ENCODE results near the gene ZNF524. TPM values are rescaled to one million over a fixed set of nuclear protein-coding genes. Genes with fewer than 3 reads are reported as not detected.

Gene ZNF524
- total and polyA plus RNA-seq, 2 experiments from 2014 or later = 8.4 to 18.5 TPM

DNA sequence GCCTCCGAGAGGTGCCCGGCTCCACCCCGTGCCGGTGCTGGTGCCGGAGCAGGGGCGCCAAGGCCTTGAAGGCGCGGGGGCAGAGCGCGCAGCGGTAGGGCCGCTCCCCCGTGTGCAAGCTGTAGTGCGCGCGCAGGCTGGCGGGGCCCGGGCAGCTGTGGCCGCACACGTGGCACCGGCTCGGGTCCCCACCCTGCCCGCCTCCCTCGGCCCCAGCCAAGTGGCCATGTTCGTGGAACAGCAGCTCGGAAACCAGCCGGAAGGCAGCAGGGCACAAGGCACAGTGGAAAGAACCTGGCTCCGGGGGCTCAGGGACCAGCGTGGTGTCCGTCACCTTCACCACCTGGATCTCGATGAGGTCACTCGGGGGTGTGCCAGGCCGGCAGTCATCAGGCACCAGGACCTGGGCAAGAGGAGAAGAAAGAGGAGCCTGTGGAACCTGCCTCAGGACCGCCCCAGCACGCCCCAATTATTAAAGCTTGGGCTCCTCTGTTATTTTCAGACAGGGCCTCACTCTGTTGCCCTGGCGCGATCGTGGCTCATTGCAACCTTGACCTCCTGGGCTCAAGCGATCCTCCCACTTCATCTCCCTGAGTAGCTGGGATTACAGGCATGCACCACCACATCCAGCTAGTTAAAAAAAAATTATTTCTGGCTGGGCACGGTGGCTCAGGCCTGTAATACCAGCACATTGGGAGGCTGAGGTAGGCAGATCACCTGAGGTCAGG, 22.3 kb downstream of the ZNF524 start:
- Histone ChIP-seq H3K4me3 (no peak overlapping the region), H2AFZ (no peak overlapping the region), H3K9me2 (replicated peaks; ENCODE audit: insufficient read depth) (no peaks in the 10 kb centered on the region), H3K4me2 (no peak overlapping the region), H3K36me3 (replicated peaks; ENCODE audit: insufficient read depth, low read depth) (no peaks in the 10 kb centered on the region), H3K9me3 (ENCODE audit: low read depth) (no peaks in the 10 kb centered on the region), H3K4me1 (ENCODE audit: insufficient read depth) (peaks cover 4% of the 10 kb centered on the region), H3K79me2 (peaks cover 14% of the 10 kb centered on the region), H3K27ac (no peak overlapping the region), H3K27me3 (no peaks in the 10 kb centered on the region), H4K20me1 (ENCODE audit: insufficient read depth, poor library complexity, severe bottlenecking) (peaks cover 5% of the 10 kb centered on the region)
- TF ChIP-seq EZH2phosphoT487 (IDR thresholded peaks at IDR 0.05; ENCODE audit: low read depth, severe bottlenecking, unreplicated experiment) (no peak), EZH2 (IDR thresholded peaks at IDR 0.05; ENCODE audit: borderline replicate concordance) (no peak), CTCF (IDR thresholded peaks at IDR 0.05; ENCODE audit: poor library complexity) (no peak)
- DNase-seq (ENCODE audit: low spot score) = no peak
- 96% methylated on average over 37 of the region's 40 CpGs for WGBS (ENCODE audit: low lambda C conversion rate, missing lambda C conversion rate)

DNA sequence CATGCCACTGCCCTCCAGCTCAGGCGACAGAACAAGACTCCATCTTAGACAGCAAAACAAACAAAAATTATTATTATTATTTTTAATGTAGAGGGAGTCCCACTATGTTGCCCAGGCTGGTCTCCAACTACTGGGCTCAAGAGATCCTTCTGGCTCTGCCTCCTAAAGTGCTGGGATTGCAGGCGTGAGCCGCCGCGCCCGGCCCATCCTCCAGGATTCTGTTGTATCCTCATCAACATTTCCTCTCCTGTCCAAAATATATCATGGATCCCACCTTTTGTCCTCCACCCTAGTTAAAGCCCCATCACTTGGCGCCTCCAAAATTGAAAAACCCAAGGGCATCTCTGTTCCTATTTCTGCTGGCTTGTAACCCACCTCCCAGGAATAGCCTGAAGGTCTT, 23.0 kb downstream of the ZNF524 start:
- Histone ChIP-seq H3K9me2 (replicated peaks; ENCODE audit: insufficient read depth) (no peaks in the 10 kb centered on the region), H3K4me1 (ENCODE audit: insufficient read depth) (peaks cover 4% of the 10 kb centered on the region), H3K4me3 (no peak overlapping the region), H3K27ac (peak overlapping the region; percentile 33), H3K27me3 (no peaks in the 10 kb centered on the region), H3K36me3 (replicated peaks; ENCODE audit: insufficient read depth, low read depth) (no peaks in the 10 kb centered on the region), H2AFZ (no peak overlapping the region), H4K20me1 (ENCODE audit: insufficient read depth, poor library complexity, severe bottlenecking) (peaks cover 5% of the 10 kb centered on the region), H3K9me3 (ENCODE audit: low read depth) (no peaks in the 10 kb centered on the region), H3K79me2 (peaks cover 14% of the 10 kb centered on the region), H3K4me2 (peak overlapping the region; percentile 62)
- no peak for DNase-seq (ENCODE audit: low spot score)
- TF ChIP-seq EZH2phosphoT487 (IDR thresholded peaks at IDR 0.05; ENCODE audit: low read depth, severe bottlenecking, unreplicated experiment) = no peak
- WGBS (ENCODE audit: low lambda C conversion rate, missing lambda C conversion rate) = 97% methylated on average over 7 of the region's 7 CpGs

GRCh38 chr19:55623561-55623960, 23.5 kb downstream of the ZNF524 start:
- Histone ChIP-seq H2AFZ (no peak overlapping the region), H3K36me3 (replicated peaks; ENCODE audit: insufficient read depth, low read depth) (no peaks in the 10 kb centered on the region), H3K27me3 (no peaks in the 10 kb centered on the region), H3K4me2 (peak overlapping the region; percentile 62), H3K4me3 (peak overlapping the region; percentile 5), H3K9me2 (replicated peaks; ENCODE audit: insufficient read depth) (no peaks in the 10 kb centered on the region), H3K27ac (peak overlapping the region; percentile 33), H3K4me1 (ENCODE audit: insufficient read depth) (peaks cover 4% of the 10 kb centered on the region), H3K9me3 (ENCODE audit: low read depth) (no peaks in the 10 kb centered on the region), H3K79me2 (peaks cover 14% of the 10 kb centered on the region), H4K20me1 (ENCODE audit: insufficient read depth, poor library complexity, severe bottlenecking) (peaks cover 5% of the 10 kb centered on the region)
- WGBS (ENCODE audit: low lambda C conversion rate, missing lambda C conversion rate) = 85% methylated on average over 7 of the region's 7 CpGs
- no peak for DNase-seq (ENCODE audit: low spot score)
- no peak for TF ChIP-seq EZH2phosphoT487 (IDR thresholded peaks at IDR 0.05; ENCODE audit: low read depth, severe bottlenecking, unreplicated experiment)
- no peak for TF ChIP-seq EZH2 (IDR thresholded peaks at IDR 0.05; ENCODE audit: borderline replicate concordance)
- no peak for TF ChIP-seq CTCF (IDR thresholded peaks at IDR 0.05; ENCODE audit: poor library complexity)

- no peaks in the 10 kb centered on the region for H3K9me2 ChIP-seq (replicated peaks; ENCODE audit: insufficient read depth)
- H3K9me3 ChIP-seq (ENCODE audit: low read depth) = no peaks in the 10 kb centered on the region
- no peaks in the 10 kb centered on the region for H3K36me3 ChIP-seq (replicated peaks; ENCODE audit: insufficient read depth, low read depth)
- 2% methylated on average over 40 of the region's 56 CpGs for WGBS (ENCODE audit: low lambda C conversion rate, missing lambda C conversion rate)
- H3K79me2 ChIP-seq = peaks cover 14% of the 10 kb centered on the region
- peak within 1 kb of the TSS; percentile 79 for H3K4me2 ChIP-seq
- peak within 1 kb of the TSS; percentile 32 for H3K4me3 ChIP-seq
- TF ChIP-seq EZH2 (IDR thresholded peaks at IDR 0.05; ENCODE audit: borderline replicate concordance) = no peak
- H4K20me1 ChIP-seq (ENCODE audit: insufficient read depth, poor library complexity, severe bottlenecking) = peaks cover 5% of the 10 kb centered on the region
- DNase-seq (ENCODE audit: low spot score) = peak; percentile 99
- H3K27ac ChIP-seq = peak within 1 kb of the TSS; percentile 93
- peak within 1 kb of the TSS; percentile 56 for H2AFZ ChIP-seq
- no peaks in the 10 kb centered on the region for H3K27me3 ChIP-seq
- H3K4me1 ChIP-seq (ENCODE audit: insufficient read depth) = peaks cover 4% of the 10 kb centered on the region
Observed at GRCh38 chr19:55624109-55625003, 24.3 kb downstream of the ZNF524 start, which contains the start of gene ZNF784. TSS of gene ZNF784 (minus strand) at chr19:55624566. CDS start at chr19:55624561, 5 bp downstream.
